ENCODE data around the gene TGFBR2.

TGFBR2 gene

DNA sequence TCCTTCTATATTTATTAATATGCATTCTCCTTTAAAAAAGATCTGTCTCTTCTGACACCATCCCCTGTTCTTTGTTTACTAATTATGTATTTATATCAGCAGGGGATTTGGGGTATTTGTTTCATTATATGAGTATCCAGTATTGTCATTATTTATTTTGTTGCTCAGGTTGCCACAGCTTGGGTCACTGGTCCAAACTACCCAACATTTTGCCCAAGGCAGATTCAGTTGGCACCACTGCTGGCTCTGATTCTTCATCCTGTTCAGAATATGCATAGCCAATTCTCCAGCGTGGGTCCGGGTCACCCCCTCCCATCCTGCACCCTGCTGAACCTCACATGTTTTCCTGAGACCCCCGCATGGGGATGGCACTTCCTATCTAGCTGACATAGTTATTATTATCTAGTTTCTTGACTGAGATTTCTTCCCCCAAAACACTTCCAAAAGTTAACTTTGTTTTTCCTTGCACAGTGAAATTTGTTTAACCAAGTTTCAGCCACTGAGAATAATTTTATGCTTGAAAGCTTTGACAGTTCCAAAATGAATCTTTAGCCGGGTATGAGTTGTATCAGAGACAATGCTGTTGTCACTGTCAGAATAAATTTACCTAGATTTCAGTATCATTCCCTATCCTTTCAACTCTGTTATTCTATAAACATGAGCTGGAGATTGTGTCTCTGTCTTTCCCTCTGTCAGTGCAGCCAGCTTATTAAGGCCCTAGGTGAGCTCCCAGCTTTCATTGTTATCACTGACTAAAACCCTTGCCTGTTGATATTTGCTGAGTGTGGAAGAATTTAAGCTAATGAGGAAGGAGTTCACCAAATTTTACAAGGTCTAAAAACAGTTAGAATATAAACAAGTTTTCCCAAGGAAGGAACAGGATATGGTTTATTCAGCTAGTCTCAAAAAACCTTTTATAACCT is 70.3 kb downstream of the TGFBR2 start:
- no peak overlapping the region for H3K27ac ChIP-seq (ENCODE audit: low read length)
- H3K36me3 ChIP-seq (ENCODE audit: control insufficient read depth in 2 of 2, insufficient read depth in 2 of 2, low read length in 2 of 2), result peaks cover 36 to 50% of the 10 kb centered on the region in 2 donors
- peaks cover 7% of the 10 kb centered on the region for H3K4me1 ChIP-seq (ENCODE audit: control insufficient read depth, insufficient read depth, low read length)

DNA sequence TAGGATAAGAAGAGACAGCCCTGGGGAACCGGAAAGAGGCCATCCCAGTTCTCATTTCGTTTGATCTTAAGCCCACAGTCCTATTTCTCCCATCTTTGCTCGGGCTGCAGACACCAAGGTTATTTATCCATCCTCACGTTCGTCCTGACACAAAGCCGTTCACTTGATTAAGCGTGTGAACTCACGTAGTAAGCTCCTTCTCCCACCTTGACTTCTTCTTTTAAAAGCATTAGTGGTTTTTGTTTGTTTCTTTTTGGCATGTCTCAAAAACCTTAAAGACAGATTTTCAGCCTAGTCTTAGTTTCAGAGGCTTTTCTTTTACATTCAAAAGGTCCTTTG is 70.9 kb downstream of the TGFBR2 start:
- Histone ChIP-seq H3K27me3 (ENCODE audit: control insufficient read depth in 1 of 2, insufficient read depth in 2 of 2, low read length in 2 of 2) (no peaks in the 10 kb centered on the region), H3K4me3 (ENCODE audit: low read length in 2 of 2) (no peak overlapping the region), H3K27ac (ENCODE audit: low read length) (no peak overlapping the region), H3K4me1 (ENCODE audit: control insufficient read depth, insufficient read depth, low read length) (peaks cover 8% of the 10 kb centered on the region), H3K36me3 (ENCODE audit: control insufficient read depth in 2 of 2, insufficient read depth in 2 of 2, low read length in 2 of 2) (peaks cover 30 to 43% of the 10 kb centered on the region in 2 donors), H3K9me3 (ENCODE audit: control insufficient read depth in 2 of 2, low read length in 2 of 2) (no peaks in the 10 kb centered on the region), H3K9ac (ENCODE audit: low read length in 2 of 2) (no peak overlapping the region)

More for the DNA sequence above, 70.3 kb downstream of the TGFBR2 start:
- H3K9ac ChIP-seq (ENCODE audit: low read length in 2 of 2), result no peak overlapping the region
- H3K27me3 ChIP-seq (ENCODE audit: control insufficient read depth in 1 of 2, insufficient read depth in 2 of 2, low read length in 2 of 2), result no peaks in the 10 kb centered on the region
- H3K4me3 ChIP-seq (ENCODE audit: low read length in 2 of 2), result no peak overlapping the region
- no peaks in the 10 kb centered on the region for H3K9me3 ChIP-seq (ENCODE audit: control insufficient read depth in 2 of 2, low read length in 2 of 2)

DNA sequence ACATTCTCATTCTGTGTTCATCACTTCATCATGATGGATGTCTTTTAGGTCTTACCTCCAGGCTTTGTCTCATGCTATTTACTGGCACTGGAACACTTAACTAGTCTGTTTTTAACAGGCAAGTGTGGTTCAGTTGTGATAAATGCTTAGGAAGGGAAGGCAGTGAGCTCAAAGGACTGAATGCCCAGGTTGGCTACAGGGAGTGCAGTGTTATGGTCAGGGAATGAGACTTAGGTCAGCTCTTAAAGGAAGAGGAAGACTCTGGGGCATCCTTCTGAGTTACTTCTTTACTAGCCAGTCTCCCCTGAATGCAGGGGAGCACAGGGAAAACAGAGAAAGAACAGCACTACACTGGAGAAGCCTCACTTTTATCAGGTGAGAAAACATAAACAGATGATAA is 72.6 kb downstream of the TGFBR2 start:
- Histone ChIP-seq H3K9me3 (ENCODE audit: control insufficient read depth in 2 of 2, low read length in 2 of 2) (no peaks in the 10 kb centered on the region), H3K4me1 (ENCODE audit: control insufficient read depth, insufficient read depth, low read length) (peaks cover 15% of the 10 kb centered on the region), H3K27me3 (ENCODE audit: control insufficient read depth in 1 of 2, insufficient read depth in 2 of 2, low read length in 2 of 2) (no peaks in the 10 kb centered on the region), H3K9ac (ENCODE audit: low read length in 2 of 2) (no peak overlapping the region), H3K27ac (ENCODE audit: low read length) (no peak overlapping the region), H3K36me3 (ENCODE audit: control insufficient read depth in 2 of 2, insufficient read depth in 2 of 2, low read length in 2 of 2) (peaks cover 24 to 31% of the 10 kb centered on the region in 2 donors), H3K4me3 (ENCODE audit: low read length in 2 of 2) (no peak overlapping the region)

DNA sequence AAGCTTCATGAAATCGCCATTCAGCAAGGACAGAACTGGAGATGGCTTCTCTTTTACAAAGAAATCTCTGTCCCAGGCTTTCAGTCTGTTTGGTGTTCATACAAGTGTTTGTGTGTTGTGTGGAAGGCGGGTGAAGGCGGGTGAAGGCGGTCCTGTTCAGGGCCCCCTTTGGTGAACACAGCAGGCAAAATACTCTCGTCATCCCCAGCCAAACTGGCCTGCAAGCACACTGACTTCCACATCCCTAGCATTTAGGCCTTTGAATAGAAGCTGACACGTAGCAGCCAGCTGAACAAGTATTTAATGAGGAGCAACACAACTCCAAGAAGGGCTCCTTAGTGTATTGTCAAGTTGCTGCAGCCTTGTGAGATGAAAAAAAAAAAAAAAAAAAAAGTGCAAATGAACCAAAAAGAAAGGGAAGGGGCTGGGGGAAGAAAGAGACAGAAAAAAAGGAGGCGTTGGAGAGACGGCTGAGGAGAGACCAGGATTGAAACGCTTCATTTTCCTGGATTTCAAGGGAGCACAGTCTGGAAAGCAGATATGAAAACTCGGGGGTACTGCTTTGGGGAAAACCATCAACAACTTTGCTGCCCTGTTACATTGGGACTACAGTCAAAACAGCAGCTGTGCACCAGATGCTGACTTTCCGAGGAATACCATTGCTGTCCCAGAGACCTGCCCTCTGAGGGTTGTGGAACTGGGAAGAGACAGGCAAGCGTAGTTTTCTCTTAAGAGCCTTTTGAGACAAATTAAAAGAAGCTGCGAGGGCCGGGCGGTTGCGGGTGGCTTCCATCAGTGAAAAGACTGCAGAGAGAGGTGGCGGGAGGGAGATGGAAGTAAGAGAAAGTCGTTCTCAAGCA is 74.6 kb downstream of the TGFBR2 start:
- H3K4me3 ChIP-seq (ENCODE audit: low read length in 2 of 2), result peak overlapping the region in 1 of 2 donors; percentile 8
- H3K27ac ChIP-seq (ENCODE audit: low read length), result peak overlapping the region; percentile 53
- peaks cover 23% of the 10 kb centered on the region for H3K4me1 ChIP-seq (ENCODE audit: control insufficient read depth, insufficient read depth, low read length)
- no peak overlapping the region for H3K9ac ChIP-seq (ENCODE audit: low read length in 2 of 2)
- H3K27me3 ChIP-seq (ENCODE audit: control insufficient read depth in 1 of 2, insufficient read depth in 2 of 2, low read length in 2 of 2), result no peaks in the 10 kb centered on the region
- H3K36me3 ChIP-seq (ENCODE audit: control insufficient read depth in 2 of 2, insufficient read depth in 2 of 2, low read length in 2 of 2), result peaks cover 15 to 16% of the 10 kb centered on the region in 2 donors
- H3K9me3 ChIP-seq (ENCODE audit: control insufficient read depth in 2 of 2, low read length in 2 of 2), result no peaks in the 10 kb centered on the region

DNA sequence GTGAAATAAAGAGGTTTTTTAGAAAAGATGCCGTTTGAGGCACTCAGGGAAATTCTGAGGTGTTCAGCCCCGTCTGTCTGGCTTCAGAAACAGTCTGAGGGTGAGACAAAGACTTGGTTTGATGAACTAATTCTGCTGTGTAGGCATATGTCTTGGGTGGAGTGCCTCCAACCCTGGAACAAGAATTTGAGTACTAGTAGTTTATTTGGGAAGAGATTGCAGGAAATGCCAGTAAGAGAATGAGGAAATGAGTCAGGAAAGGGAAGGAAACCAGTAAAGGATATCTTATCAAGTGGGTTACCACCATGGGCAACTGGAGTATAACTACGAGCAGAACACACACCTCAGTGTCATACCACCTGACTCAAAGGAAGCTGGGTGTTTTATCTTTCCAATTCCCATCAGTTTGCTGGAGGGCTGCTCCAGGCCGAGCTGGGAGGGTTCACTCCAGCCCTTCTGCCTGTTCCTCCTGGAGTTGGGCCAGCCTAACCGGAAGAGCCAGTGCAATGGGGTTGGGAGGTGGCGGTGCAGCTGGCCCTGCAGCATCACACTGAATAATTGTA is 75.3 kb downstream of the TGFBR2 start:
- Histone ChIP-seq H3K9ac (ENCODE audit: low read length in 2 of 2) (no peak overlapping the region), H3K4me1 (ENCODE audit: control insufficient read depth, insufficient read depth, low read length) (peaks cover 23% of the 10 kb centered on the region), H3K36me3 (ENCODE audit: control insufficient read depth in 2 of 2, insufficient read depth in 2 of 2, low read length in 2 of 2) (peaks cover 13 to 15% of the 10 kb centered on the region in 2 donors), H3K9me3 (ENCODE audit: control insufficient read depth in 2 of 2, low read length in 2 of 2) (no peaks in the 10 kb centered on the region), H3K27ac (ENCODE audit: low read length) (peak overlapping the region; percentile 53), H3K27me3 (ENCODE audit: control insufficient read depth in 1 of 2, insufficient read depth in 2 of 2, low read length in 2 of 2) (no peaks in the 10 kb centered on the region), H3K4me3 (ENCODE audit: low read length in 2 of 2) (no peak overlapping the region)

DNA sequence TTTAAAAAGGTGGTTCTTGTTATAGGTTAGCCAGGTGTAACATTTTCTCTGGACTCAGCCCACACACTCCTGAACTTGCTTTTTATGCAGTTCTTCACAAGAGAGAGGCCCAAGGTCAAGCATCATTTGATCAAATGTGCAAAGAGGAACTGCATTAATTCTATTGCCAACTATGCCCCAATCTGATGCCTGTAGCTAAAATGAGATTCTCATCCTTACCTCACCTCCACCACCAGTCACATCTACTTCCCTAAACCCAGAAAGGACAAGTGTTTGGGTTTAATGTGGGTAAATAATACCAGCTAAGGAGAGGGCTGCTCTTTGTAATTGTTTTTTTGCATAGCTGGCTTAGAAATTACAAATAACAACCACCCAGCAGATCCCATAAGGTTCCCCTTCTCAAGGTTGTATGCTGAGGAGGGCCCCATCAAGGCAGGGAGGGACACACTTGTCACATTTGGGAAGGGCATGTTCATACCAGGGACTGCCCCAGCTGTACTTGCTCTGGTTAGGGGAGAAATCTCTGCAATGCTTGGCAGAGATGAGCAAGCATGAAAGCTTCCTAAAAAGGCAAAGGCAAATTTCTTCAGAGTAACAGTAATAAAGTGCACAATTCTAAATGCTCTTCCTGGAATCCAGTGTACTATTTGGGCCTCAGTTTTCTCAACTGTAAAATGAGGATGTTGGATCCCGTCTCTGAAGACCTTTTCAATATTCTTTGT is 76.2 kb downstream of the TGFBR2 start:
- no peak overlapping the region for H3K9ac ChIP-seq (ENCODE audit: low read length in 2 of 2)
- H3K27ac ChIP-seq (ENCODE audit: low read length), result peak overlapping the region; percentile 53
- H3K36me3 ChIP-seq (ENCODE audit: control insufficient read depth in 2 of 2, insufficient read depth in 2 of 2, low read length in 2 of 2), result peaks cover 10 to 15% of the 10 kb centered on the region in 2 donors
- H3K4me1 ChIP-seq (ENCODE audit: control insufficient read depth, insufficient read depth, low read length), result peaks cover 23% of the 10 kb centered on the region
- H3K27me3 ChIP-seq (ENCODE audit: control insufficient read depth in 1 of 2, insufficient read depth in 2 of 2, low read length in 2 of 2), result no peaks in the 10 kb centered on the region
- H3K9me3 ChIP-seq (ENCODE audit: control insufficient read depth in 2 of 2, low read length in 2 of 2), result no peaks in the 10 kb centered on the region
- H3K4me3 ChIP-seq (ENCODE audit: low read length in 2 of 2), result peak overlapping the region in 1 of 2 donors; percentile 35

DNA sequence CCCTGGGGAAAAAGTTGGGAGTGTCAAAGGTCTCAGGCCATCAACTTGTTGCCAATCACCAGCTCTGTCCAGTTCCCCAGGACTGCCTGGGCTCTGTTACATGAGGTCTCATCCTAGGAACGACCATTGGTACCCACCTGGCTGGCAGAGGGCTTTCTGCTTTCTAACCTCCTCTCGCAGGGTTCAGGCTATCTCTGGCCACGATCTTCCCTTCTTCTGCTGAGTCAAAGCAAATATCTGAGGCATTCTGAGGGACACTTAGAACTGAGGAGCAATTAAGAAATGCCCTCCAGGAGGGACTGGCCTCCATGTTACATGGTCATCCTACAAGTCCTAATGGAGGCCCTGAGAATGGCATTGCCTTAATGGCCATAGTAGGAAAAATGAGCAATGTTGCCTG is 77.4 kb downstream of the TGFBR2 start:
- Histone ChIP-seq H3K4me1 (ENCODE audit: control insufficient read depth, insufficient read depth, low read length) (peaks cover 32% of the 10 kb centered on the region), H3K27ac (ENCODE audit: low read length) (no peak overlapping the region)

DNA sequence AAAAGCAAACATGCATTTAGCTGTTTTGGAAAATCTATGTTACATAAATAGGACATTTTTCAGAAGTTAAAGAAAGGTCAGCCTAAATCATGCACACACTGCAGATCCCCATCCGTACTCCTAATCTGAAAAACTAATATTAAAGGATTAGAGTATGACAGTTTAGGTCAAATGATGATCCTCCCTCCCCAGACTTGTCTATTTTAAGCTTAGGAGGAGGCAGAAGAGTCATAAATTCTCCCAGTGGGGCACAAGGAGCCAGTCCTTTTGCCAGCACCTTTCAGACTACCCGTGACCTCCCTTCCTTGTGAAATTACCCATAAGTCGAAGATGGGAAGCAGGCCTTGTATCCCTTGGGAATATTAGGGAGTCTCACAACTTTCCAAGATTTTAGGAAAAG is 78.0 kb downstream of the TGFBR2 start:
- H3K27ac ChIP-seq (ENCODE audit: low read length), result no peak overlapping the region

More for the DNA sequence above, 77.4 kb downstream of the TGFBR2 start:
- Histone ChIP-seq H3K4me3 (ENCODE audit: low read length in 2 of 2) (no peak overlapping the region), H3K27me3 (ENCODE audit: control insufficient read depth in 1 of 2, insufficient read depth in 2 of 2, low read length in 2 of 2) (no peaks in the 10 kb centered on the region), H3K9ac (ENCODE audit: low read length in 2 of 2) (no peak overlapping the region), H3K36me3 (ENCODE audit: control insufficient read depth in 2 of 2, insufficient read depth in 2 of 2, low read length in 2 of 2) (peaks cover 9 to 15% of the 10 kb centered on the region in 2 donors), H3K9me3 (ENCODE audit: control insufficient read depth in 2 of 2, low read length in 2 of 2) (no peaks in the 10 kb centered on the region)

DNA sequence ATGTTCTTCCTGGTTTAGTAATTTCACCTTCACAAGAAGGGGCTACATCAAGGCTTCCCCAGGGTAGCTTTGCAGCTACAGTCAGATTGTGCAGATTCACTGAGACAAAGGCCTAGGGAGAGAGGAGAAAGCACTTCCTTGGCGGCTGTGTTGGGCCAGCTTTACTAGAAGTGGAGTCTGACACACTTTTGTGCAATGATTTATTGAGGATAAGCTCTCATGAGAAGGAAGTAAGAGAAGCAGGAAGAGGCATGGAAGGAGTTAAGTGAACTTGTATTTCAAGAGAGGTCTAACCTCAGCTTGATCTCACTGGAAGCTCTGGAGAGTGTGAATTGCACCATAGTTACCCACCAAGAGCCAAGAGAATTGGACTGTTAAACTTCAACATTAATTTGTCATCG is 78.9 kb downstream of the TGFBR2 start:
- Histone ChIP-seq H3K27me3 (ENCODE audit: control insufficient read depth in 1 of 2, insufficient read depth in 2 of 2, low read length in 2 of 2) (no peaks in the 10 kb centered on the region), H3K4me1 (ENCODE audit: control insufficient read depth, insufficient read depth, low read length) (peaks cover 45% of the 10 kb centered on the region), H3K27ac (ENCODE audit: low read length) (peak overlapping the region; percentile 6)

More for the DNA sequence above, 78.0 kb downstream of the TGFBR2 start:
- H3K9ac ChIP-seq (ENCODE audit: low read length in 2 of 2), result no peak overlapping the region
- peaks cover 4 to 12% of the 10 kb centered on the region in 2 donors for H3K36me3 ChIP-seq (ENCODE audit: control insufficient read depth in 2 of 2, insufficient read depth in 2 of 2, low read length in 2 of 2)
- H3K4me3 ChIP-seq (ENCODE audit: low read length in 2 of 2), result no peak overlapping the region
- peaks cover 37% of the 10 kb centered on the region for H3K4me1 ChIP-seq (ENCODE audit: control insufficient read depth, insufficient read depth, low read length)
- no peaks in the 10 kb centered on the region for H3K9me3 ChIP-seq (ENCODE audit: control insufficient read depth in 2 of 2, low read length in 2 of 2)
- no peaks in the 10 kb centered on the region for H3K27me3 ChIP-seq (ENCODE audit: control insufficient read depth in 1 of 2, insufficient read depth in 2 of 2, low read length in 2 of 2)

DNA sequence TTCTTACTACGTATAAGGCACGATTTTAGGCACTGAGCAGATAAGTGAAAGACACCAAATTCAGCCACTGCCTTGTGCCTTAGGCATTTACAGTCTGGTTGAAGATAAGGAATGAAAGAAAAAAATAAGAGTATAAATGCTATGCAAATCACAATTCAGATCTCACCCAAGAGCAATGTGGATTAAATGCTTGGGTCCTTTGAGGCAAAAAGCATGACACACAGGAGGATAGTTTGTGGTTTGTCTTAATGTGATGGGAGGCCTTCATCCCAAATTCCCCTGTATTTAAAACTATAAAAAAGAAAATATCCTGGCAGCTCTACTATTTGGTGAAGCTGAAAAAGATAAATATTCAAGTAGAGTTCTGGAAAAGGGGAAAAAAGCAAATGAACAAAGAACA is 79.8 kb downstream of the TGFBR2 start:
- Histone ChIP-seq H3K4me3 (ENCODE audit: low read length in 2 of 2) (no peak overlapping the region), H3K9me3 (ENCODE audit: control insufficient read depth in 2 of 2, low read length in 2 of 2) (no peaks in the 10 kb centered on the region), H3K9ac (ENCODE audit: low read length in 2 of 2) (no peak overlapping the region), H3K36me3 (ENCODE audit: control insufficient read depth in 2 of 2, insufficient read depth in 2 of 2, low read length in 2 of 2) (peaks cover 3 to 8% of the 10 kb centered on the region in 2 donors), H3K27ac (ENCODE audit: low read length) (no peak overlapping the region), H3K4me1 (ENCODE audit: control insufficient read depth, insufficient read depth, low read length) (peaks cover 50% of the 10 kb centered on the region), H3K27me3 (ENCODE audit: control insufficient read depth in 1 of 2, insufficient read depth in 2 of 2, low read length in 2 of 2) (no peaks in the 10 kb centered on the region)

More for the DNA sequence above, 78.9 kb downstream of the TGFBR2 start:
- H3K9ac ChIP-seq (ENCODE audit: low read length in 2 of 2), result no peak overlapping the region
- no peaks in the 10 kb centered on the region for H3K9me3 ChIP-seq (ENCODE audit: control insufficient read depth in 2 of 2, low read length in 2 of 2)
- peaks cover 3 to 9% of the 10 kb centered on the region in 2 donors for H3K36me3 ChIP-seq (ENCODE audit: control insufficient read depth in 2 of 2, insufficient read depth in 2 of 2, low read length in 2 of 2)
- H3K4me3 ChIP-seq (ENCODE audit: low read length in 2 of 2), result no peak overlapping the region

All from stomach smooth muscle (tissue), 2 donors.